C4-2B (cell line): ENCODE data around the gene TENM4.

Experiments used
- H3K27ac ChIP-seq: fragments of 450-650 bp; 2 replicates; pipeline ENCODE4 v1.5.1; 2017
- CTCF ChIP-seq: fragments of 450-650 bp; conservative IDR thresholded peaks from 2 replicates; pipeline ENCODE4 v1.5.1; 2017; ENCODE audit warnings: mild to moderate bottlenecking
- ZFX ChIP-seq: fragments of 450-650 bp; IDR thresholded peaks from 2 replicates; pipeline ENCODE4 v1.6.1; 2017

TENM4 gene

GRCh38 chr11:79253280-79253679 lies 187.6 kb downstream of the TENM4 start:
- no peak overlapping the region for H3K27ac ChIP-seq
- TF ChIP-seq ZFX (no peak), CTCF (no peak)

DNA sequence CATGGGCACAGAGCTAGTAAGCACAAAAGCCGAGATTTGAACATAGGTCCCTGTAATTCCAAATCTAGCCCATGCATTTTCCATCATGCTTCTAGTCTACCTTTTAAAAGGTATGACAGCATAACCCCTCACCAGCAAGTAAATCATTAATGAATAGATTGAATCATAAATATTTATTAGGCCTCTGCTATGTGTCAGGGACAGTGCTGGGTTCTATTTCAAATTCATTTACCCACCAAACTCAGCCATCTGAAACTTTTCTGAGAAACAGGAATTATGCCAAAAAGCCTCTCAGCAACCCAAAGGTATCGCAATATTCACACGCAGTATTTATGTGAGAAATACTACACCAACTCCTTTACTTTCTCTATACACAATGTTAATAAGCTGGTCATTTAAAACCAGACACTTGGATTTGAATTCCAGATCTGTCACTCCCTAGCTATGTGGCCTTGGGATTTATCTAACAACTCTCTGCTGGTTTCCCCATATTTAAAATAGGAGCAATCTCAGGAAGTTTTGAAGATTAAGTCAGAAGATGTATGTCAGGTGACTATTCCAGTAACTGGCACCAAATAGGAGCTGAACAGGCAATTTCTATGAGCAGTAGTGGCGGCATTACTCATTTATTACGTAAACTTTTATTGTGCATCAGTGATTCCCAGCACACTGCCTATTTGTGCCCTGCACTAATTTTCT lies 191.4 kb downstream of the TENM4 start:
- no peak overlapping the region for H3K27ac ChIP-seq
- TF ChIP-seq CTCF (no peak), ZFX (no peak)

GRCh38 chr11:79244798-79245197 lies 196.0 kb downstream of the TENM4 start:
- no peak overlapping the region for H3K27ac ChIP-seq

GRCh38 chr11:79244241-79244772 lies 196.5 kb downstream of the TENM4 start:
- H3K27ac ChIP-seq, result no peak overlapping the region
- TF ChIP-seq ZFX, result no peak
- no peak for TF ChIP-seq CTCF

More at GRCh38 chr11:79244798-79245197, 196.0 kb downstream of the TENM4 start:
- TF ChIP-seq CTCF (no peak), ZFX (no peak)

GRCh38 chr11:79243422-79244210 lies 197.2 kb downstream of the TENM4 start:
- no peak overlapping the region for H3K27ac ChIP-seq
- TF ChIP-seq ZFX (no peak), CTCF (no peak)

DNA sequence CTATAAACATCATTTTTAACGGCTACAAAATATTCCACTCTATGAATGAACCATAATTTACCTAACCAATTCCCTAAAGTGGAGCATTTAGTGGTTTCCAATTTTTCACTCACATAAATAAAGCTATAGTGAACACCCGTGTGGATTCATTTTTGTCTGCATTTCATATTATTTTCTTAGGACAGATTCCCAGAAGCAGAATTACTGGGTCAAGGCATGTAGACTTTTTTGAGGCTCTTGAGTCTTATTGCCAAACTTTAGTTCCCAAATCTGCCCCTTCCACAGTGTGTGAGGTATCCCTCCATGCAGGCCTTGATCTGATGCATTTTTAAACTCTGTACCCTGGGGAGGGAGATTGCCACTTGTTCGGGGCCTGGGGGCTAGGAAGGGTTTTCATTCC lies 198.2 kb downstream of the TENM4 start:
- H3K27ac ChIP-seq, result no peak overlapping the region

More for the DNA sequence above, 198.2 kb downstream of the TENM4 start:
- TF ChIP-seq ZFX, result no peak
- no peak for TF ChIP-seq CTCF
